Stimulated activated CD8-positive, alpha-beta memory T cell treated with anti-CD3 and anti-CD28 coated beads, Interleukin-7, amount 100 ng/mL, for 24 hours (primary cell): Measurements from ENCODE around the gene PKP3.
"Not testable (repeated sequence)": the region's sequence is repeated elsewhere in the genome, so short reads cannot be mapped to it uniquely, and the experiment has no call there.

Experiments
- DNase-seq: peaks from one replicate; pipeline ENCODE4 v3.0.0-alpha.2; 2020; ENCODE audit warnings: low read depth

PKP3 gene

DNA sequence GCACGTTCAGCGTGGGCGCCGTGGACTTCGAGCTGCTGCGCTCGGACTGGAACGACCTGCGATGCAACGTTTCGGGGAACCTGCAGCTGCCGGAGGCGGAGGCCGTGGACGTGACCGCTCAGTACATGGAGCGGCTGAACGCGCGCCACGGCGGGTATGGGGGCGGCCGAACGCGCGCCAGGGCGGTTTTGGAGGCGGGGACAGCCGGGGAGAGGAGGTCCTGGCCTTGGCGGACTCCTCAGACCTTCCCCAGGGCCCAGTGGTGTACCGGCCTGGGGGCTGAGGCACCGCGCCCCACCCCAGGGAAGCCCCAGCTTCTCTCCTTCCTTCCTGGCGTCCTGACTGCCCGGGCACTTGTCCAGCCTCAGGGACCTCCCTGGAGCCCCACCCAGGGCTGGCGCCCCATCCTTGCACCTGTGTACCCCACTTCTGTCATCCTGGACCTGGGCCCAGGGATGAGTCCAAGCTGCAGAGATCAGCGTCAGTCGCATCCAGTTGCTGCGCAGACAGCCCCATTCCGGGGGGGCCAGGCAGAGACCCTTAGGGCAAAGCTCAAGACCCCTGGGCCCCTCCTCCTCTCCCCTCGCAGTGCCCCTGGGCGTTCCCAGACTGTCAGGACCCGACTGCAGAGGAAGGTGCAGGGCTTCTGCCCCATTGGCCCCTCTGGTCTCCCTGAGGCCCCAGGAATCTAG lies 16.7 kb upstream of the PKP3 start:
- DNase-seq = no peak

DNA sequence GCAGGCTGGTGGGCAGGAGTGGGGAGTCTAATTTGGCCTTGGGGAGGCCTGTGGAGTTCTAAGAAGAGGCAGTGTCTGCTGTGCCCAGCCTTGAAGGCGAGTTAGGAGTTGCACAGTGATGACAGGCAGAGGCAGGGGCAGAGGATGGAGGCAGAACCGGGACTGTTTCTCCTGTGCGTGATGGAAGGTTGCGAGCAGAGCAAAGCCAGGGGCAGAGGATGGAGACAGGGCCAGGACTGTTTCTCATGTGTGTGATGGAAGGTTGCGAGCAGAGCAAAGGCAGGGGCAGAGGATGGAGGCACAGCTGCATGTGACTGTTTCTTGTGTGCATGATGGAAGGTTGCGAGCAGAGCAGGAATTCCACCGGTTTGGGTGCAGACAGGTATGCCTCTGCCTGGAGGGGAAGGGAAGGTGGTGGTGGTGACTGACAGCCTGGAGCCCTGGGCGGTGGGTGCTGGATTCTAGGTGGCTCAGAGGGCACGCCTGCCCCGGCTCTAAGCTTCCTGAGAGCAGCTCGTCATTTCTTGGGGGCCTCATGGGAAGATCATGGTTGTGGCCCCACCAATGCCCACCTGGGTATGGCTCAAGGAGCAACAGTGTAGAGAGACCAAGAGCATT lies 16.0 kb upstream of the PKP3 start:
- no peak for DNase-seq

DNA sequence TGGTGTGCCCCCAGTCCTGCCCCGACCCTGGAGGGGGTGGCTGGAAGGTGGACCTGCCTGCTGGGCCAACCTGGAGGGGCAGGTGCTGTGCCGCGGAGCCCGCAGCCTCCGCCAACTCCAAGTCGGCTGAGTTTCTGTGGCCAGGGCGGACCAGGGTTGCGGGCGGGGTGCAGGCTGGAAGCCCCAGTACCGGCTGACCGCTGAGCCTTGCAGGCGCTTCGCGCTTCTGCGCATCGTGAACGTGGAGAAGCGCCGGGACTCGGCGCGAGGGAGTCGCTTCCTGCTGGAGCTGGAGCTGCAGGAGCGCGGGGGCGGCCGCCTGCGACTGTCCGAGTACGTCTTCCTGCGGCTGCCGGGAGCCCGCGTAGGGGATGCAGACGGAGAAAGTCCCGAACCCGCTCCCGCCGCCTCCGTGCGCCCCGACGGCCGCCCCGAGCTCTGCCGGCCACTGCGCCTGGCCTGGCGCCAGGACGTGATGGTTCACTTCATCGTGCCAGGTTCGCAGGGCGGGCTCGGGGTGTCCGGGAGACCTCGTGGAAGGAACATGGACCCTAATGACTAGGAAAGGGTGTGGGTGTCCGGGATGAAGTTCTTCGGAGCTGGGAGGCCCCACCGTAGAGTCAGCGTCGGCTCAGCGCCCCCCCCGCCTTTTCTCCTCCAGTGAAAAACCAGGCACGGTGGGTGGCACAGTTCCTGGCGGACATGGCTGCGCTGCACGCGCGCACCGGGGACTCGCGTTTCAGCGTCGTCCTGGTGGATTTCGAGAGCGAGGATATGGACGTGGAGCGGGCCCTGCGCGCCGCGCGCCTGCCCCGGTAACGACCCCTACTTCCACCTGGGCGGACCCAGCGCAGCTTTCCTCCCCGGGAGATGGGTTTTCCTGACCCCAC lies 14.6 kb upstream of the PKP3 start:
- DNase-seq = no peak

DNA sequence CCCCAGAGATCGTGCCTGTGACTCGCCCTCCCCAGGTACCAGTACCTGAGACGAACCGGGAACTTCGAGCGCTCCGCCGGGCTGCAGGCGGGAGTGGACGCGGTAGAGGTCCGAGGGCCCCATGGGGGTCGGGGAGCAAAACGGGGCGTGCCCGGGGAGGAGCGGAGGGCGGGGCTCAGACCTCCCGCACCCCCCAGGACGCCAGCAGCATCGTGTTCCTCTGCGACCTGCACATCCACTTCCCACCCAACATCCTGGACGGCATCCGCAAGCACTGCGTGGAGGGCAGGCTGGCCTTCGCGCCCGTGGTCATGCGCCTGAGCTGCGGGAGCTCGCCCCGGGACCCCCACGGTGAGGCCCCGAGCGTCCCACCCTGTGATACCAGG lies 13.9 kb upstream of the PKP3 start:
- DNase-seq = no peak

DNA sequence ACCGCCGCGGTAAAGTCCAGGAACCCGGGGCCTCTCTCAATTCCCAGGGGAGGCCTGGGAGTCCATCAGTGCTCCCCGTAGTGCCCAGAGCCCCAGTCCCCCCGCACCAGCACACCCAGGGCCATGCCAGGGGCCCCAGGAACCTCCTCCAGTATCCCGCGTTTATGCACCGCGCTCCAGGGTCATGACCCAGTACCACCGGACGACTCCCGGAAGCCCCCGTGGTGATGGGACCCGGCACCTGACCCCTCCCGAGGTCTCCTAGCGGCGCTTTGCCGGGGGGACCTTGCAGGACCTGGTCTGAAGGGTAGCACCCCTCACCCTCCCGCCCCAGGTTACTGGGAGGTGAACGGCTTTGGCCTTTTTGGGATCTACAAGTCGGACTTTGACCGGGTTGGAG lies 13.5 kb upstream of the PKP3 start:
- no peak for DNase-seq

DNA sequence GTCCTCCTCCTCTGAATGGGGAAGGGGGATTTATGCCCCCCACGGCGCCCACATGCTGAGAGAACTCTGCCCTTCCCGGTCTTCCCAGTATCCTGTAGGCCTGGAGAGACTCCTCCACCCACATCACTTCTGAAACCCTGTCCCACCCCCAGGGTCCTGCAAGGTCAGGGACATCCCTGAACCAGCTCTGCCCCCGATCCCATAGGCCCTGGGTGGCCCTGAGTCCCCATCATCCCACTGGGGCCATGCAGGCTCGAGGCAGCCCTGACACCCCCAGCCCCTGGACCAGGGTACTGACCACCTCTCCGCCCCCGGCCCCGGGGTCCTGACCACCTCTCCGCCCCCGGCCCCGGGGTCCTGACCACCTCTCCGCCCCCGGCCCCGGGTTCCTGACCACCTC lies 13.0 kb upstream of the PKP3 start:
- no peak for DNase-seq

DNA sequence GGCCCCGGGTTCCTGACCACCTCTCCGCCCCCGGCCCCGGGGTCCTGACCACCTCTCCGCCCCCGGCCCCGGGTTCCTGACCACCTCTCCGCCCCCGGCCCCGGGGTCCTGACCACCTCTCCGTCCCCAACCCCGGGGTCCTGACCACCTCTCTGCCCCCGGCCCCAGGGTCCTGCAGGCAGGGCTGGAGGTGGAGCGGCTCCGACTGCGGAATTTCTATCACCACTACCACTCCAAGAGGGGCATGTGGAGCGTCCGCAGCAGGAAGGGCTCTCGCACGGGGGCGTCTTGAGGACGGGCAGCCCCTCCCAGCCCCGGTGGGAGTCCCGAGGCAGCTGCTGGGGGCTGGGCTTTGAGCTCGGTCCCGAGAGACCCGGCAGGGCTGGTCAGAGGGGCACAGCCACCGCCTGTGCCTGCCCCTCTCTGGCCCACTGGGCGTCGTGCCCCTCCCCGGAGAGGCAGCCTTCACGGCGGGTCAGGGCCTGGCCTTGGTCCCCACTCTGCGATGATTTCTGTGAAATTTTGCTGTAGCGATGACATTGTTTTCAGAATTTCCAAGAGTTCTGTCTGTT lies 12.4 kb upstream of the PKP3 start:
- no peak for DNase-seq

DNA sequence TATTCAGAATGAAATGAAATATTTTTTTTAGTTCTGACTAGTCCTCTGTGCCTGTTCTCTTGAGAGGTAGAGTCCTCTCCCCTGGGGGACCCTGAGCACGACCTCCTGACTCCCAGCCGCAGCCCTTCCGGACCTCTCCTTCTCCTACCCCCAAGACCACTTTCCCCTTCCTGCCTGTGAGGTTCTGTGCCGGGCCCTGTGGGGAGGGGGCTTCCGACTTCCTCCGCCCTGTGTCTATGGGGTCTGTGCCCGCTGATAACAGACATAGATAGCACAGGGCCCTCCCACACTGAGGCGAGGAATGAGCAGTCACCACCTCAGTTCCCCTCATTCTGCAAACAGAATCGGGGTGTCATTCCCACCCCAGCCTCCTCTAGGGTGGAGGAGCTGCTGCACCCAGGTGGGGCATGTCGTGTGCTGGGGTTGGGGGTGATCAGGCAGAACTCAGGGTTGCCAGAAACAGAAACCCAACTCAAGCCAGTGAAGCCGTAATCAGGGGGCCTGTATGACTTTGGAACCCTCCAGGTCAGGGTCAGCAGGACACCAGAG lies 11.9 kb upstream of the PKP3 start:
- DNase-seq = no peak

DNA sequence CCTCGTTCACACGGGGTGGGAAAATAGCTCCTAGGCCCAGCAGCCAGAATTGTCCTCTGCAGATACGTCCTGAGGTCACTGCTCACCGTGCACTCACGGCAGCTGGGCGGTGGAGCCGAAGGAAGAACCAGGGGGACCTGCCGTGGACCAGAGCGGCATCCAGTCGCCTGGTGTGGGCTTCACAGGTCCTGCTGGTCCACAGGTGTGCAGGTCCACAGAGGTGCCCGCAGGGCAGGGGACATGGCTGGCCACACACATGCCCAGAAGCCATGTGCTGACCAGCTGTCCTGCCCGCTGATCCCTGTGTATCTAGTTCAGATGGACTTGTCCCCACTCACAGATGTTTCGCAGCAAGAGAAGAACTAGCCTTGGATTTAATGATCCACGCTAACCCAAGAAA lies 10.6 kb upstream of the PKP3 start:
- DNase-seq = no peak

DNA sequence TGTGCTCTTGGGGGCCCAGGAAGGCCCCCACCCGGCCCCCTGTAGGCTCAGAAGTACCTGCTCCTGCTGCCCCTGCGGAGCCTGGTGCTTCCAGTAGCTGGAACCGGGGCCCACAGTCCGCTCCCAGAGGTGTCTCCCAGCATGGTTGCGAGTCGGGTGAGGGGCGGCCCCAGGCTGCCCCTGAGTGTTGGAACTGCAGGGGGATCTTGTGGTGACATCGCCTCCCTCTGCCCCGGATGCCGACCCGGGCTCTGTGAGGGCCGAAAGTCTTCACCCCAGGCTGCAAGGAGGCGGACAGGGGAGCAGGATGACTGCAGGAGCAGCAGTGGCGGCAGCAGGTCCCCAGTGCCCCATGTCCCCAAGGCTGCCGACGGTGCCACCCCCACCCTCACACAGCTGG lies 9.5 kb upstream of the PKP3 start:
- no peak for DNase-seq

DNA sequence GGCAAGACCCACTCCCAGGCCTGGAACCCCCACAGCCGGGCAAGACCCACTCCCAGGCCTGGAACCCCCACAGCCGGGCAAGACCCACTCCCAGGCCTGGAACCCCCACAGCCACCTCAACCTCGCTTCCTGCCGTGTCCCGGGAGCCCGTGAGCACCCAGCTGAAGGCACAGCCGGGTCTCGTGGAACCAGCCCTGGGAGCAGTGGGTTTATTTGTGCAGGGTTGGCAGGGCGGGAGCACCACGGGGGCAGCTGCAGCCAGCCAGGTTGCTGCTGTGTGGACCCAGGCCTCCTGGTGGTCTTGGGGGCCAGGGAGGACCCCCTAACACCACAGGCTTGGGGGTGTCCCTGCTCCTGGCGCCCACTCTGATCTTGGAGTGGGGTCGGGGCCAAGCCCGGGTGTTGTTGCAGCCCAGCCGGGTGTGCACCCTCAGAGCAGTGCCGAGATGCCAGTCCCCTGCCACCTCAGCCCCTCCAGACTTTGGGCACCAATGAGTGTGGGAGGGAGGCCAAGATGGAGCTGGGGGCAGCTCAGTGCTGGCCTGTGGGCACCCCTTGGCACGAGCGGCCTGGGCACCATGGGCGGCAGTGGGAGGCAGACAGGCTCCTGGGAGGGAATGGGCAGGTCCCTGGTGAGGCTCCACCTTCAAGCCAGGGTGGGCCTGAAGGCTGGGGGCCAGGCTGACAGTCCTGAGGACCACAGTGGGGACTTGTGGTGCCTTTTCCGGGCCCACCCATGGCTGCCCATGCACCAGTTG lies 8.2 kb upstream of the PKP3 start:
- DNase-seq = no peak

DNA sequence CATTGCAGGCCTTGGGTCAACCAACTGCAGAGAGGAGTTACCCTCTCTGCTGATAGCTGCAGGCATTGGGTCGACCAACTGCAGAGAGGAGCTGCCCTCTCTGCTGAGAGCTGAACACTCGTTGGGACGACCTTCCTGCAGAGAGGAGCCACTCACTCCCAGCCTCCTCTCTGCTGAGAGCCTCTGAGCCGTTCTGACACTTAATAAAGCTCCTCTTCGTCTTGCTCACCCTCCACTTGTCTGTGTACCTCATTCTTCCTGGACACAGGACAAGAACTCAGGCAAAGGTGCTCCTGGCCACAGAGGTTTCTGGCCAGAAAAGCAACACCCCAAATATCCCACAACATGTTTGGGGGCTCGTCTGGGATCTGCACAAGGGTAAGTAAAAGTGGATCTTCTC lies 7.5 kb upstream of the PKP3 start:
- DNase-seq = no peak

DNA sequence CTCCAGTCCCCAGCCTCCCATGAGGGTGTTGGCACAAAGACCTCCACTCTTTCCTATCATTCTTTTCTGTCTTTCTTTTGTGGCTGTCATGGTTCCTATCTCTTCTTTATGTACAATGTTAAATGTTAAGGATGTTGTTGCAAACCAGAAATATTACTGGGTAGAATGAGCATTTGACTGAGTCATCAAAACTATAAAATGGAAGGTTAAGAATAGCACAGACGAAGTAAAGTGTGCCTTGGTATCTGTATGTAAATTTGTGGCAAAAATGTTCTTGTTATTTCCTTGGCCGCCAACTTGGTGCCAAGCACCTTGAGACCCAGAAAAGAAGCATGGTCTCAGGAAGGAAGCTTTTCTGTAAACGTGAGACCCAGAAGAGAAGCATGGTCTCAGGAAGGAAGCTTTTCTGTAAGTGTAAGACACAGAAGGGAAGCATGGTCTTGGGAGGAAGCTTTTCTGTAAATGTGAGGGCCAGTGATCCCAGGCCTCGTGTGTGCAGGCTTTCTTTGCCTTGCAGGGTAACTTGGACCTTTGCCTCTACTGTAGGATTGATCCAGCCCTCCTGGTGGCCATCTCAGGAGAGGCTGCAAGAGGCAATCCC lies 6.7 kb upstream of the PKP3 start:
- no peak for DNase-seq

DNA sequence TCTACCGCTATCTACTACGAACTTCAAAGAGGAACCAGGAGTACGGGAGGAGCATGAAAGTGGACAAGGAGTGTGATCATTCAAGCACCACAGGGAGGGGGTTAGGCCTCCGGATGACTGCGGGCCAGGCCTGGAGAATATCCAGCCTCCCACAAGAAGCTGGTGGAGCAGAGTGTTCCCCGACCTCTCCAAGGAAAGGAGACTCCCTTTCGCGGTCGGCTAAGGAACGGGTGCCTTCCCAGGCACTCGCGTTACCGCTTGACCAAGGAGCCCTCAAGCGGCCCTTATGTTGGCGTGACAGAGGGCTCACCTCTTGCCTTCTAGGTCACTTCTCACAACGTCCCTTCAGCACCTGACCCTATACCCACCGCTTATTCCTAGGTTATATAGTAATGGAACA lies 4.6 kb upstream of the PKP3 start:
- DNase-seq = not testable (repeated sequence)

DNA sequence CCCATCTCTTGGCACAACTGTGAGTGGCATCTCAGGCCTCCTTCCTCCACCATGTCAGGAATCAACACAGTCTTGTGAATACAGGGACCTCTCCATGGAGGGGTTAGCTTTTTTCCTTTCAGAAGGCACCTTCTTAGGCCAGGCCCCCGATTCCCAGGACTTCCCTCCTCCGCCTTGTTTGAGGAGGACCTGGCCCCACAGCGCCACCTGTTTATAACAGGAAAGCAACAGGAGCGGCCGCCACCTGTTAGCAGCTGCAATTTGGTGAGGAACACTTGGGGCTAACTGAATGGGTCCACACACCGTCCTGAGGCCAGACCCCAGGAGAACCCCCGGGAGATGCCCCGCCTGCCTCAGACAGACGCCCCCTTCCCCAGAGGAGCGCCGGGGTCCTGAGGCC lies 3.8 kb upstream of the PKP3 start:
- DNase-seq = no peak

DNA sequence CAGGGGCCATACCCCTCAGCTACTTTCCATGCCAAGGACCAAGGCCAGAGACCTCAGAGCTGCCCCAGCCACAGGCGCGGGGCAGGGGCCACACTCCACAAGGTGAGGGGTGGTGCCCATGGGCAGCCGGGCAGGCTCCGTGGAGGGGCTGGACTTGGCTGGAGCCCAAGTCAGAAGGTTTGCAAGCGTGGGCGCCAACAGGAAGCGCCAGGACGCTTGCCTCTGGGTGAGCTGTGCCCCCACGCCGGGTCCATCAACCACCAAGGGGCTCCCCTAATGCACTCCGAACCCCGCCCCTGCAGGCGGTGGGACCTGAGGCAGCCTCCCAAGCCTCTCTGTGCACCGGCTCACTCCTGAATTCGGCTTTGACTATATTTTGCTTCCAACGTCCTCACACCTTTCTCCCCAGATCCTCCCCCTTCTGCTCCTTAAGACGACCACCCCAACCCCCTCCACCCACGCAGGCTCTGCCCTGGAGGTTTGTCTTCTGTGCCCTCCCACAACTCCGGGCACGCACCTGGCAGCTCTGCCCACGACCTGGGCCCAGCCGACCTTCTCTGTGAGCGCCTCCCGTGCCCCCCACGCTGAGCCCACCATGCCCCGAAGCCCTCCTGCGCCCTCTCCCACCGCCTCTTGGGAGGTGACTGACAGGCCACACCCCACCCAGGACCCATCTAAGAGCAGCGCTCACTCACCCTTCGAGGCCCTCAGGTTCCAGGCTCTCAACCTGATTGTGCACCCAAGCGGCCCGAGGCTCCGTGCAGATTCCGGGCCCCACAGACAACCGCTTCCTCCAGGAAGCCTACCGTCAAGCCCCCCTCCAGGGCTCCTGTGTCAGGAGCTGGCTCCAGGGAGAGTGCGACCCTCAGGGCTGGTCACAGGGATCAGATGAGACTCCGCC lies 2.6 kb upstream of the PKP3 start:
- DNase-seq = no peak

DNA sequence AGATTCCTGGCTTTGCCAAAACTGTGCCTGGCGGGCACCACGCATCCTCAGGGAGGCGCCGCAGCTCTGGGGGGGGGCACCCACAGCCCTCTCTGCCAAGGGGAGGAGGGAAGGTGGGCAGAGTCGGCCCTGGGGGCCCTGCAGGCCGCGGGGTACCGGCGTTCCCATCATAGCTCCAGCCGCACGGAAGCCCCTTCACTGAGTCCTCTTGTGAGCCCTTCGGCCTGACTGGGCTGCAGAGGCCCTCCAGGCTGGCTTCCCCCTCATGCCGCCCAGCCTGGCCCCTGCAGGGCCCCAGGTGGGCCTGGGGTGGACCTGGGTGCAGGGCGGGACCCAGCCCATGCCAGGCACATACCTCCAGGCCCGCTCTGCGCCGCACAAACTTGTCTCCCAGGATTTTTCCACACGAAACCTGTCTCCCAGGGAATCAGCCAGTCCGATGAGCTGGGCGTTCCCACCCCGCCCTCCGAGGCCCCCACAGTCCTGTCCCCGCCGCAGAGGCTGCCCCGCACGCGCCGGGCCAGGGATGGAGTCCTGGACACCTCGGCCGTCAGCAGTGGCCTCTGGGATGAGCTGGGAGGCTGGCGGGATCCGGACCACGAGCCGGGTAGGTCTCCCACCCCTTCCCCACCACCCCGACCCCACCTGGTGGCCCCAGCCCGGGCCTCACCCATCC lies 1.8 kb upstream of the PKP3 start:
- no peak for DNase-seq

DNA sequence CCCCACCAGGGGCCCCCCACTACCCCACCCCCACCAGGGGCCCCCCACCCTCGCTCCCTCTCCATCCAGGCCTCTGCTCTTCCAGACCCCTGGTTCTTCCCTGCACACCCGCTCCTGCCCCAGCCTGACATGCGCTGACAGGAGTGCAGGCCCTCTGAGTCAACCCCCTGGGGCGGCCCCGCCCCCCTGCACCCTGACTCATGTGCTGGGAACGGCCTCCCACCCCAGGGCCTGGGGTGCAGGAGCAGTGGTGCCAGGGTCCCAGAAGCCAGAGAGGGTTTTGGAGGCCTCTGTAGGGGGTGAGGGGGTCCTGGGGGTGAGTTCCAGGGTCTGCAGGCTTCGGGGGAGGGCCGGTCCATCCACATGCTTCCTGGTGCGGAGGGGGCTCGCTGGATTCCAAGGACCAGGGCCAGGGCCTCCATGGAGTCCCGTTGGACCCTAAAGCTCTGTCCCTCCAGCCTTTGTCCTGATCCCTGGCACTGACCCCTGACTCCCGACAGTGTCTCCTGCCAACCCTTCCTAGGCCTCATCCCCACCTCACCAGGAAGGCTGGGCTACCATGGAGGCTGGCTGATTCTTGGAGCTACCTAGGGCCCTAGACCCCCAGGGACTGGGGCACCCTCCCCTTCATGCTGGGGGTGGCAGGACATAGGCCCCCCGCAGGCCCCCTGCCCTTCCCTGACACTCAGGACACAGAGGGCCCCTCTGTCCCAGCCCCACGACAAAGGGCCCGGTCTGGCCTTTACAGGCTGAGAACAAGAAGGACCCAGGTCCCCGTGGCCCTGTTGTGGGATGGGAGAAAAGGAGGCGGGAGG lies 583 bp upstream of the PKP3 start:
- no peak for DNase-seq
